ENCODE results near the gene KLHDC9.

The KLHDC9 gene

DNA sequence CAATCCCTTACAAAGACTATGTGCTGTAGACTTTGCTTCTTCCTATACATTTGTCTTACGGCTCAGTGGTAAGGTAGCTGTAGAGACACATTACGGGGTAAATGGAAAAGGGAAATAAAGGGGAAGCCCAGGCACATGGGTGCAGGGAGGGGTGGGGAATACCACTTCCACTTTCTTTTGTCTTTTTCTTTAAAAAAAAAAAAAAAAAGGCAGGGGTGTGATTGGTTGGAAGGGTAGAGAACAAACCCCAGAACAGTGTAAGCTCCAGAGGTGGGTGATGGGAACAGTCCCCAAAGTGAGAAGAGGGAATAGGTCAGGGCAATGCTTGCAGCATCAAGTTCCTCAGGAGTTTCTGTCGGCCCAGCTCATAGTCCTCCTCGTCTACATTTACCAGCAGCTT lies 23.7 kb downstream of the KLHDC9 start:
- no peak overlapping the region for H3K4me3 ChIP-seq (replicated peaks; ENCODE audit: insufficient read depth, low read length)
- TF ChIP-seq SPI1 (IDR thresholded peaks at IDR 0.05; ENCODE audit: borderline replicate concordance, low read depth) (peak; percentile 93), GABPA (IDR thresholded peaks at IDR 0.05; ENCODE audit: low read depth) (0 out of 2 replicates have a peak, but pooled peaks have one; percentile 27), REST (IDR thresholded peaks at IDR 0.05; ENCODE audit: insufficient replicate concordance, low read depth) (no peak)
- DNase-seq (ENCODE audit: low read depth in 1 of 2, low spot score in 1 of 2) = peak in 1 of 2 experiments; percentile 75
- H3K27me3 ChIP-seq (ENCODE audit: insufficient read depth, poor library complexity, severe bottlenecking) = no peaks in the 10 kb centered on the region
- peak overlapping the region; percentile 58 for H3K27ac ChIP-seq (replicated peaks)

GRCh38 chr1:161122967-161123366 lies 24.8 kb downstream of the KLHDC9 start:
- no peak overlapping the region for H3K4me3 ChIP-seq (replicated peaks; ENCODE audit: insufficient read depth, low read length)
- TF ChIP-seq REST (IDR thresholded peaks at IDR 0.05; ENCODE audit: insufficient replicate concordance, low read depth) (no peak), GABPA (IDR thresholded peaks at IDR 0.05; ENCODE audit: low read depth) (no peak), SPI1 (IDR thresholded peaks at IDR 0.05; ENCODE audit: borderline replicate concordance, low read depth) (no peak), POLR2AphosphoS5 (IDR thresholded peaks at IDR 0.05; ENCODE audit: low read depth) (no peak)
- TF ChIP-seq, protein P1, sequence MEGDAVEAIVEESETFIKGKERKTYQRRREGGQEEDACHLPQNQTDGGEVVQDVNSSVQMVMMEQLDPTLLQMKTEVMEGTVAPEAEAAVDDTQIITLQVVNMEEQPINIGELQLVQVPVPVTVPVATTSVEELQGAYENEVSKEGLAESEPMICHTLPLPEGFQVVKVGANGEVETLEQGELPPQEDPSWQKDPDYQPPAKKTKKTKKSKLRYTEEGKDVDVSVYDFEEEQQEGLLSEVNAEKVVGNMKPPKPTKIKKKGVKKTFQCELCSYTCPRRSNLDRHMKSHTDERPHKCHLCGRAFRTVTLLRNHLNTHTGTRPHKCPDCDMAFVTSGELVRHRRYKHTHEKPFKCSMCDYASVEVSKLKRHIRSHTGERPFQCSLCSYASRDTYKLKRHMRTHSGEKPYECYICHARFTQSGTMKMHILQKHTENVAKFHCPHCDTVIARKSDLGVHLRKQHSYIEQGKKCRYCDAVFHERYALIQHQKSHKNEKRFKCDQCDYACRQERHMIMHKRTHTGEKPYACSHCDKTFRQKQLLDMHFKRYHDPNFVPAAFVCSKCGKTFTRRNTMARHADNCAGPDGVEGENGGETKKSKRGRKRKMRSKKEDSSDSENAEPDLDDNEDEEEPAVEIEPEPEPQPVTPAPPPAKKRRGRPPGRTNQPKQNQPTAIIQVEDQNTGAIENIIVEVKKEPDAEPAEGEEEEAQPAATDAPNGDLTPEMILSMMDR (IDR thresholded peaks at IDR 0.05; ENCODE audit: insufficient read depth, low read length) = no peak
- no peak overlapping the region for H3K27ac ChIP-seq (replicated peaks)
- no peaks in the 10 kb centered on the region for H3K27me3 ChIP-seq (ENCODE audit: insufficient read depth, poor library complexity, severe bottlenecking)
- DNase-seq (ENCODE audit: low read depth in 1 of 2, low spot score in 1 of 2) = no peak

GRCh38 chr1:161127649-161128048 lies 29.5 kb downstream of the KLHDC9 start:
- Histone ChIP-seq H3K4me3 (replicated peaks; ENCODE audit: insufficient read depth, low read length) (no peak overlapping the region), H3K27ac (replicated peaks) (peak overlapping the region; percentile 49), H3K27me3 (ENCODE audit: insufficient read depth, poor library complexity, severe bottlenecking) (no peaks in the 10 kb centered on the region)
- peak in 1 of 2 experiments; percentile 70 for DNase-seq (ENCODE audit: low read depth in 1 of 2, low spot score in 1 of 2)
- TF ChIP-seq POLR2AphosphoS5 (IDR thresholded peaks at IDR 0.05; ENCODE audit: low read depth) (peak; percentile 71), SPI1 (IDR thresholded peaks at IDR 0.05; ENCODE audit: borderline replicate concordance, low read depth) (peak; percentile 82; the same call in 1 of the 2 replicates)
- TF ChIP-seq, protein P1 (IDR thresholded peaks at IDR 0.05; ENCODE audit: insufficient read depth, low read length) = no peak

GRCh38 chr1:161128591-161129420 lies 30.6 kb downstream of the KLHDC9 start:
- H3K27me3 ChIP-seq (ENCODE audit: insufficient read depth, poor library complexity, severe bottlenecking) = no peaks in the 10 kb centered on the region
- no peak for TF ChIP-seq SPI1 (IDR thresholded peaks at IDR 0.05; ENCODE audit: borderline replicate concordance, low read depth)
- TF ChIP-seq GABPA (IDR thresholded peaks at IDR 0.05; ENCODE audit: low read depth) = no peak
- TF ChIP-seq POLR2AphosphoS5 (IDR thresholded peaks at IDR 0.05; ENCODE audit: low read depth) = no peak
- TF ChIP-seq REST (IDR thresholded peaks at IDR 0.05; ENCODE audit: insufficient replicate concordance, low read depth) = no peak
- TF ChIP-seq, protein P1 (IDR thresholded peaks at IDR 0.05; ENCODE audit: insufficient read depth, low read length) = no peak

More at GRCh38 chr1:161128591-161129420, 30.6 kb downstream of the KLHDC9 start:
- no peak overlapping the region for H3K4me3 ChIP-seq (replicated peaks; ENCODE audit: insufficient read depth, low read length)
- no peak for DNase-seq (ENCODE audit: low read depth in 1 of 2, low spot score in 1 of 2)
- H3K27ac ChIP-seq (replicated peaks) = no peak overlapping the region; the same call in 1 of the 2 replicates

All from HL-60 (cell line).